GM18861 (cell line): ENCODE data around the gene WTIP.
"Not testable (repeated sequence)": the region's sequence is repeated elsewhere in the genome, so short reads cannot be mapped to it uniquely, and the experiment has no call there.

Experiments
- ATAC-seq: cut with Tn5 transposase; IDR thresholded peaks from one replicate; pipeline ENCODE4 v1.9.1; 2021; ENCODE audit not compliant: unreplicated experiment

WTIP gene

GRCh38 chr19:34480971-34481841 lies at the start of gene WTIP:
WTIP (plus strand) TSS chr19:34481758; CDS start chr19:34481975, 217 bp downstream.
- no peak for ATAC-seq

GRCh38 chr19:34432797-34433196 lies 48.8 kb upstream of the WTIP start:
- no peak for ATAC-seq

- no peak for ATAC-seq
Measured at GRCh38 chr19:34436716-34437115, 44.8 kb upstream of the WTIP start.

- ATAC-seq, result no peak
Measured at GRCh38 chr19:34448191-34448590, 33.4 kb upstream of the WTIP start.

DNA sequence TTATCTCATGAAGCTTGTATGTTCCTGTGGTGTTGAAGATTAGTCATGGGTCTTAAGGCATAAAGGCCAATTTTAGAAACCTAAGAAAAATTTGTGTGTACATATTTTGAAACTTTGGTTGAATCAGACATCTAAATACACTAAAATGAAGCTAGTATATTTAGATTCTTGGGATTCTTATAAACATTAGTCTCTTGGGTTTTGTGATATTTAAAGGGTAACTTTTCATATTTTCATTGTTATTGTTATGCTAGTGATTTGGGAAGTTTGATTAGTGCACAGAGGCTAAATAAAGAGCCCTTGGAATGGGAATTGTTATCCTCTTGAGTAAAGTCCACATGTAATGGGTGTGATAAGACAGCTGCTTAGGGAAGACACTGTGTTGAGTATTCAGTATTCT lies 28.8 kb upstream of the WTIP start:
- no peak for ATAC-seq

DNA sequence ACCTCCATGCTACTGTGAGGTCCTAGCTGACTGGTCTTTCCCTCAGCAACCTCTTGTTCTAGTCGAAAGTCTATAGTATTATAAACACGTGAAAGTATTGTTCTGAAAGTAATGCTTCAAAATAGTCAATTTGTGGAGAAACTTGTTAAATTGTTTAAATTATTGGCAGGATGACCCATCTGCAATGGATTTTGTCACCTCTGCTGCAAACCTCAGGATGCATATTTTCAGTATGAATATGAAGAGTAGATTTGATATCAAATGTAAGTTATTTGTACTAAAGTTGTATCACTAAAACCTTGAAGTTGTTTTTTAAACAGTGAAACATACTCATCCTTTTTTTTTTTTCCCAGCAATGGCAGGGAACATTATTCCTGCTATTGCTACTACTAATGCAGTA lies 27.5 kb upstream of the WTIP start:
- ATAC-seq, result no peak

DNA sequence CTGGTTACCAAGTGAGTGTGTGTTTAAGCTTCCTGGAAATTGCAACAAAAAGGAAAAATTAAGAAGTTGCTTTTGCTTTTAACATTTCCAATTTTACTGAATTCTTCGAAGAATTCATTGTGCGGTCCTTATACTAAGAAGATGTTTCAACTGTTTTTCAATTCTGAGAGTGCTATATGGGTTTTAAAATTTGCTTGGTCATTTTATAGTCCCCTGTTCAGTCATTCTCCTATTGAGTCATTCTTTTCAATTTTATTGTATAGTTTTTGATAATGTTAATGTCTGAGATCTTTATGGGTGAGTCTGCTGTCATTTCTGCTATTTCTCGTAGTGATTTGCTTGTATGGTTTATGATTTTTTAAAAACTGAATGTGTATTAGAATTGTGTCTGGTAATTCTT lies 26.9 kb upstream of the WTIP start:
- ATAC-seq, result no peak

DNA sequence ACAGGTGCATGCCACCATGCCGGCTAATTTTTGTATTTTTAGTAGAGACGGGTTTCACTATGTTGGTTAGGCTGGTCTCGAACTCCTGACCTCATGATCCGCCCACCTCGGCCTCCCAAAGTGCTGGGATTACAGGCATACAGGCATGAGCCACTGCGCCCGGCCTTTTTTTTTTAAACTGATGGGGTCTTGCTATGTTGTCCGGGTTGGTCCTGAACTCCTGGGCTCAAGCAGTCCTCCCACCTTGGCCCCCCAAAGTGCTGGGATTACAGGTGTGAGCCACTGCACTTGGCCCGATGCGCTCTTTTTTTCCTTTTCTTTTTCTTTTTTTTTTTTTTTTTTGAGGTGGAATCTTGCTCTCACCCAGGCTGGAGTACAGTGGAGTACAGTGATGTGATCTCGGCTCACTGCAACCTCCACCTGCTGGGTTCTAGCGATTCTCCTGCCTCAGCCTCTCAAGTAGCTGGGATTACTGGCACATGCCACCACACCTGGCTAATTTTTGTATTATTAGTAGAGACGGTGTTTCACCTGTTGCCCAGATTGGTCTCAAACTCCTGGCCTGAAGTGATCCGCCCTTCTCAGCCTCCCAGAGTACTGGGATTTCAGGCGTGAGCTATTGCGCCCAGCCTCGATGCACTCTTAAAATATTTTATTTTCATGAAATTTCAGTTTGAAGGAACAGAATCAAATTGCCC lies 25.6 kb upstream of the WTIP start:
- ATAC-seq, result not testable (repeated sequence)

GRCh38 chr19:34457446-34457845 lies 24.1 kb upstream of the WTIP start:
- no peak for ATAC-seq

DNA sequence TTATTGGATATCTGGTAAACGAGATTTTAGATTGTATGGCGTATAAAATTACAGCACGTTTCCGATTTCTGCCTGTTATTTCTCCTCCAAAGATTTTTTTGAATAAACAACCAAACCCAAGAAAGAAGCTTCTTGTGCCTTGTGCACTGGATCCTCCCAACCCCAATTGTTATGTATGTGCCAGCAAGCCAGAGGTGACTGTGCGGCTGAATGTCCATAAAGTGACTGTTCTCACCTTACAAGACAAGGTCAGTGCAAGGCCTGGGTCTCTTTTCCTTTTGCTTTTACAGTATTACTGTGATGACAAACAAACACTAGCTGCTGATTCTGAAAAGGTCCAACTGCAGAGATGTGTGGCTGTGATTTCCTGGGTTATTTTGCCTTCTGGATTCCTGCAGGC lies 22.9 kb upstream of the WTIP start:
- no peak for ATAC-seq

GRCh38 chr19:34459614-34460013 lies 21.9 kb upstream of the WTIP start:
- no peak for ATAC-seq

GRCh38 chr19:34461375-34462100 lies 20.0 kb upstream of the WTIP start:
- ATAC-seq, result no peak

DNA sequence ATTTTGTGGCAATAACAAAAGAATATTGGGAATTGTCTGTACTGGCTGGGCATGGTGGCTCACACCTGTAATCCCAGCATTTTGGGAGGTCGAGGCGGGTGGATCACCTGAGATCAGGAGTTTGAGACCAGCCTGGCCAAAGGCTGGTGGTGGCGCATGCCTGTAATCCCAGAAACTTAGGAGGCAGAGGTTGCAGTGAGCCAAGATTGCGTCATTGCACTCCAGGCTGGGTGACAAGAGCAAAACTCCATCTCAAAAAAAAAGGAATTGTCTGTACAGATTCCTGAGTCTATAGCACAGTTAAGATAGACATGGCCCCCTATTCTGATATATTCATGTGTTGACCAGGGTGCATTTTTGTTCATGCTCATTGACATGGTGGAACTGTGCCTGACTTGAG lies 16.8 kb upstream of the WTIP start:
- not testable (repeated sequence) for ATAC-seq

DNA sequence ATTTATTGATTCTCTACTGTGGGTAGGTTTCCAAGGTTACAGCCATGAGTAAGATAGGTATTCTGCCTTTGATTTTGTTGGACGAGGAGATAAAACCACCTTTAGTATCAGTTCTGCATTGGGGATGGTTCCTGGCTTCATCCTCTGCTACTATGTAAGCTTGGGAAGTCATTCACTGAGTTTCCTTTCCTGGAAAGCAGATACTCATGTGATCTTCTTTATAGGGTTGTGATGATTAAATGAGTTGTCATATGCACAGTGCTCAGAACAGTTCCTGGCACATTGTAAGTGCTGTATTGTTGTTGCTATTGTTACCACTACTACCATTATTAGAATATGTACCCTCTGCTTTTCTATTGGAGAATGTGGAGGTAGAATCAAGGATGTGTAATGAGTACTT lies 13.1 kb upstream of the WTIP start:
- no peak for ATAC-seq

DNA sequence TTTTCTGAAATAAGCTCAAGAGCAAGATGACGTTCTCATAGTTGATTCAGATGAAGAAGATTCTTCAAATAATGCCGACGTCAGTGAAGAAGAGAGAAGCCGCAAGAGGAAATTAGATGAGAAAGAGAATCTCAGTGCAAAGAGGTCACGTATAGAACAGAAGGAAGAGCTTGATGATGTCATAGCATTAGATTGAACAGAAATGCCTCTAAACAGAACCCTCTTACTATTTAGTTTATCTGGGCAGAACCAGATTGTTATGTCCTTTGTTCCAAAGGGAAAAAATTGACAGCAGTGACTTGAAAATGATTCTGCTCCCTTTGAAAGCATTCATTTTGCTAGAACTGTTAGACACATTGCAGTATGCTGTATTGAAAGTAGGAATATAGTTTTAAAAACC lies 12.5 kb upstream of the WTIP start:
- ATAC-seq, result not testable (repeated sequence)

GRCh38 chr19:34471906-34472700 lies 9.5 kb upstream of the WTIP start:
- no peak for ATAC-seq

GRCh38 chr19:34474233-34474989 lies 7.1 kb upstream of the WTIP start:
- ATAC-seq, result no peak

DNA sequence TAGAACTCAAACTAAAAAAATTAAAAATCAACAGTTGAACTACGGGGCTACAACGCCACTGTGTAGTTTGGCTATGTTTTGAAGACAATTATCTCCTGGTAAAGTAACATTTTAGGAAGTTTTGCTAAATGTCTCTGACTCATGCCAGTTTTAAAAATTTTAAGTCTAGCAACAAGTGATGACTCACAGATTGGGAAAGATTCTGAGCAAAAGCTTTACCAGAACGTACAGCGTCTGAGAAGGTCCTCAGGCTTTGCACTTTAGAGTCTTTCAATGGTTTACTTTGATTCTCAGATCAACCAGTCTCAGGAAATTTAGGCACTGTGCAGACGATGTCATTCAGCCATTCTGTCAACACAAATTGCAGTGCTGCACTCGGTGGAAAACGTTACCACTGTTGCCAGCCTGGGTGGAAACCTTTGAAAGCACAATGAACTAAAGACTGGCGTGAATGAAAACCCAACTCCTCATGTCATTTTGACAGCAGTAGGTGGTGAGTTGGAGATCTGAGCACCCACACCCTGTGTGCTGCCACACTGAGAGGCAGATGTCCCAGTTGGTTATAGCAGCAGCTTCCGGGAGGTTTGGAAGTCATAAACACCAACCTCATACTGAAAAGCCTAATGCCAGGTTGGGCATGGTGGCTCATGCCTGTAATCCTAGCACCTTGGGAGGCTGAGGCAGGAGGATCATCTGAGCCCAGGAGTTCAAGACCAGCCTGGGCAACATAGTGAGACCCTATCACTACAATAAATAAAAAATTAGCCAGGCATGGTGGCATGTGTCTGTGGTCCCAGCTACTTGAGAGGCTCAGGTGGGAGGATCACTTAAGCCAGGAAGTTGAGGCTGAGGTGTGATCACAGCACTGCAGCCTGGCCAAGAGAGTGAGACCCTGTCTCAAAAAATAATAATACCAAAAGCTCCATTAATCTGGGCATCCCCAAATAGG lies 6.3 kb upstream of the WTIP start:
- ATAC-seq, result no peak

- no peak for ATAC-seq
Measured at GRCh38 chr19:34475975-34476594, 5.5 kb upstream of the WTIP start.
